Mucosa of descending colon (tissue), 3 donors: ENCODE results near the gene ZNF610. TPM values are rescaled to one million over a fixed set of nuclear protein-coding genes. Genes with fewer than 3 reads are reported as not detected.
"Not testable (repeated sequence)": the region's sequence is repeated elsewhere in the genome, so short reads cannot be mapped to it uniquely, and the experiment has no call there.

Experiments
- ATAC-seq: fragments of 200-7000 bp; cut with Tn5 transposase; one replicate; pipeline ENCODE4 v1.9.1; 2020; ENCODE audit warnings: mild to moderate bottlenecking, moderate library complexity
- DNase-seq, 3 donors: peaks; one replicate each; pipeline ENCODE4 v3.0.0-alpha.2; 2020
- H3K36me3 ChIP-seq: fragments of 200-600 bp; one replicate; pipeline ENCODE4 v1.8.0; 2021; ENCODE audit warnings: low read depth, mild to moderate bottlenecking
- H3K4me1 ChIP-seq: fragments of 200-600 bp; one replicate; pipeline ENCODE4 v1.8.0; 2021; ENCODE audit warnings: low read depth, mild to moderate bottlenecking
- H3K4me3 ChIP-seq: fragments of 200-600 bp; one replicate; pipeline ENCODE4 v1.8.0; 2021; ENCODE audit warnings: mild to moderate bottlenecking
- H3K9me3 ChIP-seq: fragments of 200-600 bp; one replicate; pipeline ENCODE4 v1.8.0; 2021; ENCODE audit warnings: mild to moderate bottlenecking
- intact Hi-C, 2 donors: fragments of 100-400 bp; cut with DNase I in 1 of 2; cut with micrococcal nuclease in 1 of 2; formaldehyde crosslinking; loops; one replicate each; pipeline versions ENCODE4 v1.11.0 to v1.11.1; 2022; cut with DNase I, micrococcal nuclease
- total RNA-seq, 3 donors: library from RNA; stranded (reverse); fragmentation: NEBNext Ultra II Directional in 2 of 3; extraction: Animal tissue kit (Norgen Biotek cat#: 25700) in 2 of 3; gene quantifications; one replicate each; pipeline versions ENCODE4 v1.2.1 to v1.2.4, GENCODE V29; 2021 to 2023
- TF ChIP-seq, protein P1 (sequence below): fragments of 200-600 bp; IDR thresholded peaks from one replicate; pipeline ENCODE4 v1.8.0; 2022; ENCODE audit warnings: antibody characterized with exemption, mild to moderate bottlenecking
- donor health status: DM: no; HTN: no; CAD: no; lungs with moderate emphysema.
- donor health status: DM: no; HTN: no; CAD: no.
- donor health status: DM: no; HTN: yes; CAD: no.

The ZNF610 gene
- total RNA-seq, 3 donors from 2014 or later: 1.7 to 3.8 (median 2.1) TPM

DNA sequence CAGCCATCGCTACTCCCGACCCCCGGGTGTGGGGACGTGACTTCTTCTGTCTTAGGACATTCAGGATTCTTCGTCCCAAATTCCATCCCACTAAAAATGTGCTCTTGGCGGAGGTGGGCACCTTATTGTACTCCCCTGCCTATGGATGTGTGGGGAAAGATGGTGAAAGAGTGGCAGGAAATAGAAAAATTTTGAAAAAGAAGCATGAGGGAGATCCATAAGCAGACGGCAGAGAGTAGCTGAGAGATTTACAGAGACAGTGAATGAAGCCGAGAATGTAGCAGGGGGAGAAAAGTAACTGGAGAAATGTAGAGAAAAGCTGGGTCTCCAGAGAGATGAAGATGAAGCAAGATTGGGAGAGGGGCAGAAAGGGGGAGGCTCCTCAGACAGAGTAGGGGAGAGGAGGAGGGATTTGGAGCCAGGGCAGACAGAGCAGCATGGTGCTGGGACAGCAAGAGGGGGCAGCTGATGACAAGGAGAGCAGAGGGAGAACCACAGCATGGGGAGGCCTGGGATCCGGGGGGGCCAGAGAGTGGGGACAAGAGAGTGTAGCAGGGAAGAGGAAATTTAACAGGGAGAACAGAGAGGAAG is 843 bp downstream of the ZNF610 start:
- peak overlapping the region; percentile 50 for H3K4me3 ChIP-seq
- DNase-seq (no peak), ATAC-seq (no peak)
- H3K9me3 ChIP-seq: peaks cover 45% of the 10 kb centered on the region
- intact Hi-C loops: no loop called here
- H3K4me1 ChIP-seq: peaks cover 3% of the 10 kb centered on the region
- no peaks in the 10 kb centered on the region for H3K36me3 ChIP-seq
- TF ChIP-seq, protein P1, sequence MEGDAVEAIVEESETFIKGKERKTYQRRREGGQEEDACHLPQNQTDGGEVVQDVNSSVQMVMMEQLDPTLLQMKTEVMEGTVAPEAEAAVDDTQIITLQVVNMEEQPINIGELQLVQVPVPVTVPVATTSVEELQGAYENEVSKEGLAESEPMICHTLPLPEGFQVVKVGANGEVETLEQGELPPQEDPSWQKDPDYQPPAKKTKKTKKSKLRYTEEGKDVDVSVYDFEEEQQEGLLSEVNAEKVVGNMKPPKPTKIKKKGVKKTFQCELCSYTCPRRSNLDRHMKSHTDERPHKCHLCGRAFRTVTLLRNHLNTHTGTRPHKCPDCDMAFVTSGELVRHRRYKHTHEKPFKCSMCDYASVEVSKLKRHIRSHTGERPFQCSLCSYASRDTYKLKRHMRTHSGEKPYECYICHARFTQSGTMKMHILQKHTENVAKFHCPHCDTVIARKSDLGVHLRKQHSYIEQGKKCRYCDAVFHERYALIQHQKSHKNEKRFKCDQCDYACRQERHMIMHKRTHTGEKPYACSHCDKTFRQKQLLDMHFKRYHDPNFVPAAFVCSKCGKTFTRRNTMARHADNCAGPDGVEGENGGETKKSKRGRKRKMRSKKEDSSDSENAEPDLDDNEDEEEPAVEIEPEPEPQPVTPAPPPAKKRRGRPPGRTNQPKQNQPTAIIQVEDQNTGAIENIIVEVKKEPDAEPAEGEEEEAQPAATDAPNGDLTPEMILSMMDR: no peak

DNA sequence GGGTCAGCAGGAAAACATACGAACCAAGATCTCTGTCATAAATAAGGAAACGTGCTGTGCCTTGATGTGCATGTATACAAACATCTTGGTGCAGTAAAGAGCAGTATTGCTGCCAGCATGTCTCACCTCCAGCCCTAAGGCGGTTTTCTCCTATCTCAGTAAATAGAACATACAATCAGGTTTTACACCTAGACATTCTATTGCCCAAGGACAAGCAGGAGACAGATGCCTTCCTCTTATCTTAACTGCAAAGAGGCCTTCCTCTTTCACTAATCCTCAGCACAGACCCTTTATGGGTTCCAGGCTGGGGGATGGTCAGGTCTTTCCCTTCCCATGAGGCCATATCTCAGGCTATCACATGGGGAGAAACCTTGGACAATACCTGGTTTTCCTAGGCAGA is 3.0 kb downstream of the ZNF610 start:
- ATAC-seq, H3K4me1 ChIP-seq, DNase-seq, intact Hi-C loops, H3K36me3 ChIP-seq, H3K4me3 ChIP-seq: not testable (repeated sequence)
- peaks cover 28% of the 10 kb centered on the region for H3K9me3 ChIP-seq

- no peaks in the 10 kb centered on the region for H3K36me3 ChIP-seq
- peaks cover 25% of the 10 kb centered on the region for H3K9me3 ChIP-seq
- TF ChIP-seq, protein P1: no peak
- intact Hi-C loops: no loop called here
- ATAC-seq (no peak), DNase-seq (peak in 2 of 3 donors; percentile 24 to 37)
- H3K4me3 ChIP-seq: no peak overlapping the region
- no peaks in the 10 kb centered on the region for H3K4me1 ChIP-seq
Observed at GRCh38 chr19:52343548-52343947, 7.5 kb downstream of the ZNF610 start.

DNA sequence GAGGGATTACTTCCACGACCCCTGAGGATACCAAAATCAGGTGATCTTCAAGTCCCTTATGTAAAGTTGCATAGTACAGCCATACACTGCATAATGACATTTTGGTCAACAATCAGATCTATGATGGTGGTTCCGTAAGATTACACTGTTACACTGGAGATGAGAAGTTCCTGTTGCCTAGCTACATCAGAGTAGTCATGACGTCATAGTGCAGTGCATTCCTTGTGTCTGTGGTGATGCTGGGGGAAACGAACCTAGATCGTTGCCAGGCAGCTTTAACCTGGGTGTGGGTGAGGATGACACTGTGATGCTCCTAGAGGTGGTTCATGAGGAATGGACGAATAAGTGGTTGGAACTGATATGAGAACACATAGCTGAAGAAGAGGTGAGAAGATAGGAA is 9.1 kb downstream of the ZNF610 start:
- Histone ChIP-seq H3K36me3 (no peaks in the 10 kb centered on the region), H3K4me3 (no peak overlapping the region), H3K9me3 (peaks cover 32% of the 10 kb centered on the region), H3K4me1 (no peaks in the 10 kb centered on the region)
- ATAC-seq: no peak
- TF ChIP-seq, protein P1: no peak
- intact Hi-C loops: no loop called here
- no peak for DNase-seq

DNA sequence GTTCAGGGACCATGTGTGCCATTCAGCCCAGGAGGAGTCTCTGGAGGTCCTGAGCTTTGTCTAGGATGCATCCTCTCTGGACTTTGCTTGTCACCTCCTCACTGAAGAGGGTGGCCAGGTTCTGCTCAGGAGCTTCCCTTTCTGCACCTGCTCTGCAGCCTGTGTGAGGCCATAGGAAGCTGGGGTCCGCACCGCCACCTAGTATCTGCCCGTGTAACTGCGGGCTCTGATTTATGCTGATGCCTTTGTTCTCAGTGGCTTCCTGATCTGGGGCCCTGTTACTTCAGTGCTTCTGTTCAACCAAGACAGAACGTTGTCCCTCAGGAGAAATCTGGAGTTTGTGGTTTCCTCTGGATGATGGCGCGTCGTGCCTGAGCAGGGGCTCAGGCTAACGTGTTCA is 15.5 kb downstream of the ZNF610 start:
- Histone ChIP-seq H3K36me3 (peaks cover 4% of the 10 kb centered on the region), H3K4me1 (no peaks in the 10 kb centered on the region), H3K9me3 (peaks cover 59% of the 10 kb centered on the region), H3K4me3 (no peak overlapping the region)
- ATAC-seq (no peak), DNase-seq (no peak)
- intact Hi-C loops: no loop called here
- TF ChIP-seq, protein P1: no peak

DNA sequence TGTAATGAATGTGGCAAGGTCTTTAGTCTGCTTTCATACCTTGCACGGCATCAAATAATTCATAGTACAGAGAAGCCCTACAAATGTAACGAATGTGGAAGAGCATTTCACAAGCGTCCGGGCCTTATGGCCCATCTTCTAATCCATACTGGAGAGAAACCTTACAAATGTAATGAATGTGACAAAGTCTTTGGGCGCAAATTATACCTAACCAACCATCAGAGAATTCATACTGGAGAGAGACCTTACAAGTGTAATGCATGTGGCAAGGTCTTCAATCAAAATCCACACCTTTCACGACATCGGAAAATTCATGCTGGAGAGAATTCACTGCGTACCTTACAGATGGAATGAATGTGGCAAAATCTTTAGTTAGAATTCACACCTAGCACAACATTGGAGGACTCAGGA is 30.4 kb downstream of the ZNF610 start:
- ATAC-seq: no peak
- peaks cover 92% of the 10 kb centered on the region for H3K9me3 ChIP-seq
- H3K4me3 ChIP-seq: no peak overlapping the region
- no peaks in the 10 kb centered on the region for H3K36me3 ChIP-seq
- TF ChIP-seq, protein P1: no peak
- intact Hi-C loops: no loop called here
- no peaks in the 10 kb centered on the region for H3K4me1 ChIP-seq
- no peak for DNase-seq
